ENCODE measurements around the gene RAP1GAP2. TPM values are rescaled to one million over a fixed set of nuclear protein-coding genes. Genes with fewer than 3 reads are reported as not detected.

RAP1GAP2 gene
- polyA plus RNA-seq, 1 experiment: 2.8 TPM

DNA sequence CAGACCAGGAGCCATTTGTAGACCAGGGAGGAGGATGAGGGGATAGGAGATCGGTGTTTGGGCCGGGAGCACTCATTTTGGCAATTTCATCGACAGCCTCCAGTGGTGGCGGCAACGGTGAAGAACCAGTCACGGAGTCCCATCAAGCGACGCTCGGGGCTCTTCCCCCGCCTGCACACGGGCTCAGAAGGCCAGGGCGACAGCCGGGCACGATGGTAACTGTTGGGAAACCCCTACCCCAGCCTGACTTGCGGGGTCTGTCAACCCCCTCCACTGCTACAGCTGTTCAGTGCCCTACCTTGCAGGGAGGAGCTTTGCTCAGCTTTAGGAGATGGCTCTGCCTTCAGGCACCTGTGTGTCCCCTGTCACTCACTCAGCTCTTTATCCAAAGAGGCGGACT, 224.1 kb downstream of the RAP1GAP2 start:
- no peak overlapping the region for H3K4me3 ChIP-seq (ENCODE audit: low read depth, low read length)
- ChIA-PET POLR2A (no interaction called here), CTCF (no interaction called here)
- no peak overlapping the region for H3K27ac ChIP-seq (ENCODE audit: low read depth, low read length)
- no peak for DNase-seq (ENCODE audit: low read depth, low spot score)
- H3K9me3 ChIP-seq (ENCODE audit: control insufficient read depth, insufficient read depth, low read length): peaks cover 11% of the 10 kb centered on the region
- TF ChIP-seq, protein P1, sequence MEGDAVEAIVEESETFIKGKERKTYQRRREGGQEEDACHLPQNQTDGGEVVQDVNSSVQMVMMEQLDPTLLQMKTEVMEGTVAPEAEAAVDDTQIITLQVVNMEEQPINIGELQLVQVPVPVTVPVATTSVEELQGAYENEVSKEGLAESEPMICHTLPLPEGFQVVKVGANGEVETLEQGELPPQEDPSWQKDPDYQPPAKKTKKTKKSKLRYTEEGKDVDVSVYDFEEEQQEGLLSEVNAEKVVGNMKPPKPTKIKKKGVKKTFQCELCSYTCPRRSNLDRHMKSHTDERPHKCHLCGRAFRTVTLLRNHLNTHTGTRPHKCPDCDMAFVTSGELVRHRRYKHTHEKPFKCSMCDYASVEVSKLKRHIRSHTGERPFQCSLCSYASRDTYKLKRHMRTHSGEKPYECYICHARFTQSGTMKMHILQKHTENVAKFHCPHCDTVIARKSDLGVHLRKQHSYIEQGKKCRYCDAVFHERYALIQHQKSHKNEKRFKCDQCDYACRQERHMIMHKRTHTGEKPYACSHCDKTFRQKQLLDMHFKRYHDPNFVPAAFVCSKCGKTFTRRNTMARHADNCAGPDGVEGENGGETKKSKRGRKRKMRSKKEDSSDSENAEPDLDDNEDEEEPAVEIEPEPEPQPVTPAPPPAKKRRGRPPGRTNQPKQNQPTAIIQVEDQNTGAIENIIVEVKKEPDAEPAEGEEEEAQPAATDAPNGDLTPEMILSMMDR (IDR thresholded peaks at IDR 0.05; ENCODE audit: low read depth, low read length): no peak
- H3K27me3 ChIP-seq (ENCODE audit: control insufficient read depth, insufficient read depth, low read length): no peaks in the 10 kb centered on the region

DNA sequence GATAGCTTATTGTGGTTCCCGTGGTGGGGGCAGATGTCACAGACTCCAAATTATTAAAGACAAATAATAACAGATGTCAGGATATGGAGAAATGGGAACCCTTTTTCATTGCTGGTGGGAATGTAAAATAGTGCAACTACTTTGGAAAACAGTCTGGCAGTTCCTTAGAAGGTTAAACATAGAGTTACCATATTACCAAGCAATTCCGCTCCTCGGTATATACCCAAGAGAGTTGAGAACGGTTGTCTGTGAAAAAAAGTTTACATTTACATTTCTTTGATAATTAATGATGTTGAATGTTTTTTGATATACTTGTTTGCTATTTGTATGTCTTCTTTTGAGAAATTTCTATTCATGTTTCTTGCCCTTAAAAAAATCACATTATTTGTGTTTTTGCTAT, 226.0 kb downstream of the RAP1GAP2 start:
- TF ChIP-seq, protein P1 (IDR thresholded peaks at IDR 0.05; ENCODE audit: low read depth, low read length): no peak
- H3K4me3 ChIP-seq (ENCODE audit: low read depth, low read length): no peak overlapping the region
- CTCF ChIA-PET: no interaction called here
- POLR2A ChIA-PET: no interaction called here
- no peak overlapping the region for H3K27ac ChIP-seq (ENCODE audit: low read depth, low read length)
- no peak for DNase-seq (ENCODE audit: low read depth, low spot score)
- H3K9me3 ChIP-seq (ENCODE audit: control insufficient read depth, insufficient read depth, low read length): peaks cover 29% of the 10 kb centered on the region
- H3K27me3 ChIP-seq (ENCODE audit: control insufficient read depth, insufficient read depth, low read length): no peaks in the 10 kb centered on the region

DNA sequence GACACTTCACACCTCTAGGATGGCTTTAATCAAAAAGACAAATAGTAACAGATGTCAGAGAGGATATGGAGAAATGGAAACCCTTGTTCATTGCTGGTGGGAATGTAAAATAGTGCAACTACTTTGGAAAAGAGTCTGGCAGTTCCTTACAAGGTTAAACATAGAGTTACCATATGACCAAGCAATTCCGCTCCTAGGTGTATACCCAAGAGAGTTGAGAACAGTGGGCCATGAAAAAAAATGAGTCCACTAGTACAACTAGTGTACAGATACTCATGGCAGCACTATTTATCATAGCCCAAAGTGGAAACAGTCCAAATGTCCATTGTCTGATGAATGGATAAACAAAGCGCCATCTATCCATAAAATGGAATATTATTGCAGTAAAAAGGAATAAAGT, 228.1 kb downstream of the RAP1GAP2 start:
- no peak overlapping the region for H3K4me3 ChIP-seq (ENCODE audit: low read depth, low read length)
- CTCF ChIA-PET: no interaction called here
- POLR2A ChIA-PET: no interaction called here
- no peak overlapping the region for H3K27ac ChIP-seq (ENCODE audit: low read depth, low read length)
- DNase-seq (ENCODE audit: low read depth, low spot score): no peak
- peaks cover 26% of the 10 kb centered on the region for H3K9me3 ChIP-seq (ENCODE audit: control insufficient read depth, insufficient read depth, low read length)
- TF ChIP-seq, protein P1 (IDR thresholded peaks at IDR 0.05; ENCODE audit: low read depth, low read length): no peak
- no peaks in the 10 kb centered on the region for H3K27me3 ChIP-seq (ENCODE audit: control insufficient read depth, insufficient read depth, low read length)

DNA sequence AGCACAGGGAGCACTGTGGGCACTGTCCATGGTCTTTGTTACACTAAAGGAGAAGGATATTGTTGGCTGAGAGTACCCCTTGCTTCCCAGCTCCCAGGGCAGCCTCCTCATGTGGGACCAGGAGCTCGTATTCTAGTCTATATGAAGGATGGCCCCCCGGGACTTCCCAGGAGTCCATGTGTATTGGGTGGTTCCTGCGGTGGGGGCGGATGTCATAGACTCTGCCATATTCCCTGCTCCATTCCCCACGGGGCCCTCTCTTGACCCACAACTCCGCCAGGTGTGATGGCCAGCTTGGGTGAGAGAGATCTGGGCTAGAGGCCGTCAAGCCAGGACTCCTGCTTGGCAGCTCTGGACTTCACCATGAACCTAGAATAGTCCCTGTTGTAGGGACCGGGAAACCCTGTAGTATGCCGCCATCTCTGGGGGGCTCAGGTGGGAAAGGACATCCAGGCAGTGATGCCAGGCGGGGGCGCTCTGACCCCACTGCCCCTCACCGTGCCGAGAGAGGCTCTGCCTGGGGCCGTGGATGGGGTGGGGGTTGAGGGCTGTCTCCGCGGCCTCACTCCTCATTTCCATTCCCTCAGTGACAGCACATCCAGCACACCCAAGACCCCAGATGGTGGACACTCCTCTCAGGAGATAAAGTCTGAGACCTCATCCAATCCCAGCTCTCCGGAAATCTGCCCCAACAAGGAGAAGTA, 229.3 kb downstream of the RAP1GAP2 start:
- Histone ChIP-seq H3K4me3 (ENCODE audit: low read depth, low read length) (no peak overlapping the region), H3K27ac (ENCODE audit: low read depth, low read length) (no peak overlapping the region), H3K27me3 (ENCODE audit: control insufficient read depth, insufficient read depth, low read length) (no peaks in the 10 kb centered on the region), H3K9me3 (ENCODE audit: control insufficient read depth, insufficient read depth, low read length) (peaks cover 22% of the 10 kb centered on the region)
- ChIA-PET CTCF (no interaction called here), POLR2A (no interaction called here)
- TF ChIP-seq, protein P1 (IDR thresholded peaks at IDR 0.05; ENCODE audit: low read depth, low read length): no peak
- DNase-seq (ENCODE audit: low read depth, low spot score): no peak

DNA sequence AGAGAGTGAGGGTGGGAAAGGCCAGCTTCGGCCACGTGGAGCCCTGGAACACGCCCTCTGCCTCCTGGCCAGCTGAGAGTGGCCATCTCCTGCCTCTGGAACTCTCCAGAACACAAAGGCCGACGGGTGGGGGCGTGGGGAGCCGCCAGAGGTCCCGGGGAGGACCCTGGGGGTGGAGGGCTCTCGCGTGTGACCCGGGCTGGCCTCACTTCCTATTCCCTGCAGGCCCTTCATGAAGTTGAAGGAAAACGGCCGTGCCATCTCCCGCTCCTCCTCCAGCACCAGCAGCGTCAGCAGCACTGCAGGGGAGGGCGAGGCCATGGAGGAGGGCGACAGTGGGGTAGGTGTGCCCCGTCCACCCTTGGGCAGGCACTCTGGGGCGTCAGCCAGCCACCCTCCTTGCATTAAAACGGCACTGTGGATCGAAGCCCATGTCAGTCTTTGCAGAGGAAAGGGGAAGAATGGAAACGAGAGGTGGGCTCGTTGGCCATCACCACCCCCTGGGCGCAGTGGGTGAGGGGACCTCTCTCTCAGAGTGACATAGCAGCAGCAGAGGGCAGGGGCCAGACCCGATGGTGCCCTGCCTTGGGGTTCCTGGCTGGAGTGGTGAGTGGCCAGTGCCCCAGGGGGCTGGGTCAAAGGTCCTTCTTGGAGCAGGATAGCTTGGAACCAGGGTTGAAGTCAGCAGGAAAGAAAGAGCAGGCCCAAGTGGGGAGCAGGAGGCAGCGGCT, 230.1 kb downstream of the RAP1GAP2 start:
- no peak overlapping the region for H3K4me3 ChIP-seq (ENCODE audit: low read depth, low read length)
- peaks cover 26% of the 10 kb centered on the region for H3K9me3 ChIP-seq (ENCODE audit: control insufficient read depth, insufficient read depth, low read length)
- TF ChIP-seq, protein P1 (IDR thresholded peaks at IDR 0.05; ENCODE audit: low read depth, low read length): no peak
- ChIA-PET CTCF (interaction anchor here (0.6 kb wide), 1 partner anchor 197 kb away, joined by 6 read pairs; no protein-coding TSS in a partner anchor), POLR2A (no interaction called here)
- no peaks in the 10 kb centered on the region for H3K27me3 ChIP-seq (ENCODE audit: control insufficient read depth, insufficient read depth, low read length)
- no peak for DNase-seq (ENCODE audit: low read depth, low spot score)
- no peak overlapping the region for H3K27ac ChIP-seq (ENCODE audit: low read depth, low read length)

Data from AG04450 (cell line).